H1 (cell line): ENCODE results near the gene COL1A1. TPM values are rescaled to one million over a fixed set of nuclear protein-coding genes. Genes with fewer than 3 reads are reported as not detected.

ENCODE experiments used
- CTCF ChIA-PET: fragments of 300-600 bp; sonication (Branson Sonifier 250); formaldehyde crosslinking; loops from one replicate; lab custom pipeline; 2021; ENCODE audit not compliant: partially characterized antibody; lab: Charles Lee
- POLR2A ChIA-PET: fragments of 300-600 bp; sonication (Branson Sonifier 250); formaldehyde crosslinking; loops from one replicate; lab custom pipeline; 2021; ENCODE audit warnings: inconsistent platforms; ENCODE audit not compliant: partially characterized antibody; lab: Charles Lee
- DNase-seq, 2 experiments: peaks; one replicate each; pipeline versions ENCODE4 v3.0.0 to v3.0.0-alpha.2; 2010 to 2022; ENCODE audit warnings: low spot score in 2 of 2, low read depth in 1 of 2, mixed read lengths in 1 of 2
- FAIRE-seq: peaks from 2 replicates; lab custom pipeline; 2011; peaks lifted over from hg19 to GRCh38; lab: Jason Lieb, UNC
- H2AFZ ChIP-seq: 2 replicates; pipeline ENCODE4 v1.8.1; 2012; ENCODE audit warnings: low read length, inconsistent platforms
- H2AK5ac ChIP-seq: 2 replicates; pipeline ENCODE4 v1.6.1; 2013; ENCODE audit warnings: low read depth, low read length
- H2BK120ac ChIP-seq: replicated peaks from 2 replicates; pipeline ENCODE3; 2013; ENCODE audit warnings: low read depth, low read length, inconsistent platforms
- H2BK12ac ChIP-seq: 2 replicates; pipeline ENCODE4 v1.6.1; 2013; ENCODE audit warnings: low read depth, low read length
- H2BK15ac ChIP-seq: 2 replicates; pipeline ENCODE4 v1.6.1; 2013; ENCODE audit warnings: low read length
- H2BK20ac ChIP-seq: 2 replicates; pipeline ENCODE4 v1.6.1; 2013; ENCODE audit warnings: low read length
- H2BK5ac ChIP-seq: 2 replicates; pipeline ENCODE4 v1.6.1; 2013; ENCODE audit warnings: low read depth, low read length
- H3K14ac ChIP-seq: 2 replicates; pipeline ENCODE4 v1.6.1; 2013; ENCODE audit warnings: inconsistent platforms; ENCODE audit not compliant: insufficient read length
- H3K18ac ChIP-seq: 2 replicates; pipeline ENCODE4 v1.6.1; 2013; ENCODE audit warnings: low read length; ENCODE audit errors: extremely low read depth
- H3K23ac ChIP-seq: 2 replicates; pipeline ENCODE4 v1.6.1; 2013; ENCODE audit warnings: inconsistent platforms; ENCODE audit not compliant: insufficient read length
- H3K23me2 ChIP-seq: 2 replicates; pipeline ENCODE4 v1.6.1; 2013; ENCODE audit warnings: low read depth, low read length
- H3K27ac ChIP-seq: 2 replicates; pipeline ENCODE4 v1.6.1; 2011; ENCODE audit warnings: low read depth, low read length, inconsistent platforms
- H3K27me3 ChIP-seq, 4 experiments: replicated peaks in 1 of 4; 1 replicate in 1 of 4; 2 replicates in 3 of 4; pipeline versions ENCODE4 v1.6.1 to v1.8.1; 2011 to 2013; ENCODE audit warnings: low read length in 3 of 4, mild to moderate bottlenecking in 3 of 4, inconsistent platforms in 2 of 4, mixed read lengths in 2 of 4, moderate library complexity in 1 of 4; ENCODE audit not compliant: control insufficient read depth in 3 of 4, insufficient read depth in 3 of 4; ENCODE audit errors: extremely low read depth in 1 of 4
- H3K36me3 ChIP-seq, 4 experiments: 2 replicates each; pipeline versions ENCODE4 v1.6.1 to v1.8.1; 2011 to 2013; ENCODE audit warnings: mild to moderate bottlenecking in 4 of 4, low read length in 3 of 4, moderate library complexity in 2 of 4, control low read depth in 1 of 4, inconsistent platforms in 1 of 4; ENCODE audit not compliant: insufficient read depth in 4 of 4, control insufficient read depth in 2 of 4
- H3K4ac ChIP-seq: replicated peaks from 2 replicates; pipeline ENCODE3; 2013; ENCODE audit warnings: low read length, low read depth, mixed read lengths, inconsistent platforms; ENCODE audit not compliant: insufficient read length
- H3K4me1 ChIP-seq, 4 experiments: replicated peaks in 1 of 4; 1 replicate in 1 of 4; 2 replicates in 3 of 4; pipeline versions ENCODE4 v1.6.1 to v1.8.1; 2011 to 2013; ENCODE audit warnings: low read length in 3 of 4, inconsistent platforms in 2 of 4, mixed read lengths in 1 of 4; ENCODE audit not compliant: insufficient read depth in 4 of 4, control insufficient read depth in 3 of 4
- H3K4me2 ChIP-seq, 2 experiments: 2 replicates each; pipeline versions ENCODE4 v1.6.1 to v1.8.1; 2011 to 2013; ENCODE audit warnings: low read depth in 2 of 2, low read length in 2 of 2, control low read depth in 1 of 2, inconsistent platforms in 1 of 2, mild to moderate bottlenecking in 1 of 2; ENCODE audit not compliant: insufficient read depth in 1 of 2
- H3K4me3 ChIP-seq, 4 experiments: fragments of 200-600, 300-600 bp in 1 of 4; sonication (generic), shearing (Covaris generic), sonication (Bioruptor Twin) in 1 of 4; 2 replicates each; pipeline versions ENCODE4 v1.5.1 to v1.8.1; 2011 to 2016; ENCODE audit warnings: low read length in 4 of 4, low read depth in 3 of 4, control low read depth in 2 of 4, inconsistent platforms in 2 of 4, mild to moderate bottlenecking in 2 of 4, mixed read lengths in 1 of 4, moderate library complexity in 1 of 4; ENCODE audit not compliant: insufficient read depth in 2 of 4; ENCODE audit errors: extremely low read depth in 1 of 4
- H3K56ac ChIP-seq: replicated peaks from 2 replicates; pipeline ENCODE3; 2013; ENCODE audit warnings: low read depth, mild to moderate bottlenecking, mixed read lengths, low read length, inconsistent platforms; ENCODE audit not compliant: insufficient read length
- H3K79me1 ChIP-seq: 2 replicates; pipeline ENCODE4 v1.6.1; 2013; ENCODE audit warnings: low read depth, low read length, control low read depth
- H3K79me2 ChIP-seq, 2 experiments: 2 replicates each; pipeline versions ENCODE4 v1.6.1 to v1.8.1; 2012 to 2013; ENCODE audit warnings: low read length in 2 of 2, mild to moderate bottlenecking in 2 of 2, inconsistent platforms in 1 of 2; ENCODE audit not compliant: insufficient read depth in 2 of 2, control insufficient read depth in 1 of 2
- H3K9ac ChIP-seq, 4 experiments: replicated peaks in 1 of 4; 1 replicate in 1 of 4; 2 replicates in 3 of 4; pipeline versions ENCODE4 v1.6.1 to v1.8.1; 2011 to 2013; ENCODE audit warnings: low read depth in 3 of 4, low read length in 3 of 4, control low read depth in 2 of 4, mild to moderate bottlenecking in 2 of 4, moderate library complexity in 2 of 4, inconsistent platforms in 1 of 4; ENCODE audit errors: extremely low read depth in 1 of 4
- H3K9me3 ChIP-seq, 2 experiments: 2 replicates each; pipeline versions ENCODE4 v1.6.1 to v1.8.1; 2012 to 2013; ENCODE audit warnings: mild to moderate bottlenecking in 2 of 2, moderate library complexity in 2 of 2, control low read depth in 1 of 2, inconsistent platforms in 1 of 2, low read depth in 1 of 2, low read length in 1 of 2, mixed read lengths in 1 of 2; ENCODE audit not compliant: insufficient read depth in 2 of 2
- H4K20me1 ChIP-seq, 2 experiments: replicated peaks in 1 of 2; 2 replicates each; pipeline versions ENCODE3 to v1.8.1; 2011 to 2013; ENCODE audit warnings: inconsistent platforms in 2 of 2, low read length in 2 of 2, mild to moderate bottlenecking in 1 of 2; ENCODE audit not compliant: insufficient read depth in 2 of 2, control insufficient read depth in 1 of 2
- H4K5ac ChIP-seq: 2 replicates; pipeline ENCODE4 v1.6.1; 2013; ENCODE audit warnings: low read length, low read depth, mixed read lengths, inconsistent platforms; ENCODE audit not compliant: insufficient read length
- H4K8ac ChIP-seq: 2 replicates; pipeline ENCODE4 v1.8.0; 2013; ENCODE audit warnings: mild to moderate bottlenecking, moderate library complexity, low read length, inconsistent platforms; ENCODE audit not compliant: insufficient read depth; ENCODE audit errors: extremely low read depth
- H4K91ac ChIP-seq: replicated peaks from 2 replicates; pipeline ENCODE3; 2013; ENCODE audit warnings: low read length, mixed read lengths, inconsistent platforms; ENCODE audit not compliant: insufficient read length
- ASH2L ChIP-seq: fragments of 200-600, 300-600 bp; sonication (generic); IDR thresholded peaks from one replicate; pipeline ENCODE4 v1.7.1; 2017; ENCODE audit warnings: low read length
- GABPA ChIP-seq: IDR thresholded peaks from 2 replicates; pipeline ENCODE4 v1.6.1; 2011; ENCODE audit warnings: mild to moderate bottlenecking, low read length, moderate library complexity, borderline replicate concordance; ENCODE audit not compliant: insufficient read depth
- HDAC2 ChIP-seq, 2 experiments: fragments of 300-600 bp in 1 of 2; sonication (generic) in 1 of 2; IDR thresholded peaks; 2 replicates each; pipeline ENCODE4 v1.6.1; 2011 to 2012; ENCODE audit warnings: low read depth in 2 of 2, low read length in 2 of 2, mild to moderate bottlenecking in 2 of 2, moderate library complexity in 2 of 2, borderline replicate concordance in 1 of 2, inconsistent platforms in 1 of 2
- RAD21 ChIP-seq, 2 experiments: IDR thresholded peaks in 1 of 2; conservative IDR thresholded peaks in 1 of 2; 2 replicates each; pipeline ENCODE4 v1.6.1; 2011; ENCODE audit warnings: low read depth in 2 of 2, low read length in 2 of 2, improper control_type of control experiment in 1 of 2, inconsistent platforms in 1 of 2, mild to moderate bottlenecking in 1 of 2, moderate library complexity in 1 of 2
- SUZ12 ChIP-seq: fragments of 200-600 bp; sonication (generic); IDR thresholded peaks from 2 replicates; pipeline ENCODE4 v1.6.1; 2012; ENCODE audit warnings: mild to moderate bottlenecking, inconsistent platforms, low read length, moderate library complexity, mixed read lengths
- WGBS, 2 experiments: shearing (Covaris generic) in 1 of 2; methylation state at CpG; one replicate each; pipeline versions ENCODE4 v1.1.6 to v1.1.7; 2013 to 2015; ENCODE audit warnings: low lambda C conversion rate in 2 of 2, mixed read lengths in 2 of 2, inconsistent platforms in 1 of 2, low coverage in 1 of 2, missing lambda C conversion rate in 1 of 2; ENCODE audit not compliant: insufficient replicate concordance in 2 of 2, insufficient coverage in 1 of 2, insufficient read length in 1 of 2; ENCODE audit errors: extremely low coverage in 1 of 2, missing lambda C conversion rate in 1 of 2; 5-methylcytosine and 5-hydroxymethylcytosine counted together
- polyA plus RNA-seq, 7 experiments: library from polyadenylated mRNA; depleted of rRNA in 3 of 7; stranded (reverse) in 5 of 7; unstranded in 2 of 7; fragments of >200 nt in 5 of 7; fragments of 200-250 nt in 2 of 7; gene quantifications; 1 replicate in 5 of 7; 2 replicates in 1 of 7; 4 replicates in 1 of 7; pipeline versions ENCODE4 v1.2.1 to v1.2.3, GENCODE V29; 2011 to 2013; ENCODE audit warnings: missing spikeins in 2 of 7, mixed read lengths in 2 of 7
- total RNA-seq: library from RNA; stranded (reverse); fragmentation: NEBNext Ultra II Directional; extraction: Animal tissue kit (Norgen Biotek cat#: 25700); gene quantifications from 2 replicates; pipeline ENCODE4 v1.2.1, GENCODE V29; 2021

COL1A1 gene
- total and polyA plus RNA-seq, 2 of the 8 experiments (the other 6 are each of a cell fraction or from before 2014, with no cell fraction given) = 14.1 to 80.4 TPM

DNA sequence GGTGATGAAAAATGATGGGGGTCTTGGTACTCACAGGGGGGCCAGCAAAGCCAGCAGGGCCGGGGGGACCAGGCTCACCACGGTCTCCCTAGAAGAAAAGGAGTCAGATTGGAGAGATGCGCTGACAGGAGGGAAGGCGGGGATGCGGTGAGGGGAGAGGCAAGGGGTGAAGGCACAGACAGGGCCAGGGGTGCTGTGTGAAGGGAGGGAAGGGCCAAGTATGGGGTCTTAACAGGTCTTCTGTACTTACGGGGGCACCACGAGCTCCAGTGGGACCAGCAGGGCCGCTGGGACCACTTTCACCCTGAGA is 11.2 kb downstream of the COL1A1 start:
- Histone ChIP-seq H2BK15ac (no peak overlapping the region), H2AFZ (no peak overlapping the region), H3K36me3 (peaks cover 7 to 77% (median 40%) of the 10 kb centered on the region in 4 experiments; a peak in 7 of 8 replicates), H4K8ac (no peak overlapping the region), H3K56ac (no peak overlapping the region), H3K4me1 (no peaks in the 10 kb centered on the region; a peak in 1 of 7 replicates), H3K14ac (no peak overlapping the region), H3K4me3 (no peak overlapping the region), H2BK12ac (no peak overlapping the region), H2BK120ac (no peak overlapping the region), H3K79me1 (no peaks in the 10 kb centered on the region), H4K20me1 (peaks cover 1 to 4% of the 10 kb centered on the region in 2 experiments), H3K79me2 (no peaks in the 10 kb centered on the region), H3K4me2 (no peak overlapping the region), H2BK5ac (no peak overlapping the region), H3K23ac (no peak overlapping the region), H2BK20ac (no peak overlapping the region), H3K27ac (no peak overlapping the region), H3K4ac (no peak overlapping the region), H3K18ac (no peak overlapping the region), H3K9ac (no peak overlapping the region), H4K91ac (no peak overlapping the region), H2AK5ac (no peak overlapping the region), H3K27me3 (no peaks in the 10 kb centered on the region), H3K23me2 (no peaks in the 10 kb centered on the region), H4K5ac (no peak overlapping the region), H3K9me3 (no peaks in the 10 kb centered on the region)
- POLR2A ChIA-PET = interaction anchor here (1.0 kb wide), 1 partner anchor 12 kb away, joined by 4 read pairs; no protein-coding TSS in a partner anchor
- TF ChIP-seq ASH2L (no peak), RAD21 (IDR thresholded peaks at IDR 0.05 in 1 of 2, conservative IDR thresholded peaks at IDR 0.05 in 1 of 2; ENCODE audit: low read depth in 2 of 2, low read length in 2 of 2) (no peak), GABPA (no peak), SUZ12 (no peak), HDAC2 (IDR thresholded peaks at IDR 0.05; ENCODE audit: borderline replicate concordance in 1 of 2, low read depth in 2 of 2, low read length in 2 of 2) (no peak)
- CTCF ChIA-PET = interaction anchor here (1.0 to 1.7 kb wide), 4 partner anchors 10 to 24 kb away, joined by 3 to 7 read pairs (median 5); partner anchors contain the start of gene SGCA
- 92% methylated on average over 4 of the region's 8 CpGs; no CpG with 5 or more reads in 1 of the 2 experiments for WGBS, 2 experiments
- FAIRE-seq (no peak), DNase-seq (no peak)
